Breast epithelium (tissue), 3 donors: ENCODE measurements around the gene KCNK2.

Experiments
- POLR2A ChIP-seq: fragments of 450-650 bp; IDR thresholded peaks from one replicate; pipeline ENCODE4 v1.6.1; 2016; ENCODE audit warnings: antibody characterized with exemption, mild to moderate bottlenecking, moderate library complexity
- POLR2AphosphoS5 ChIP-seq, 3 donors: sonication (generic); formaldehyde crosslinking; IDR thresholded peaks; one replicate each; pipeline ENCODE4 v1.6.1; 2017; ENCODE audit warnings: antibody characterized with exemption in 3 of 3

DNA sequence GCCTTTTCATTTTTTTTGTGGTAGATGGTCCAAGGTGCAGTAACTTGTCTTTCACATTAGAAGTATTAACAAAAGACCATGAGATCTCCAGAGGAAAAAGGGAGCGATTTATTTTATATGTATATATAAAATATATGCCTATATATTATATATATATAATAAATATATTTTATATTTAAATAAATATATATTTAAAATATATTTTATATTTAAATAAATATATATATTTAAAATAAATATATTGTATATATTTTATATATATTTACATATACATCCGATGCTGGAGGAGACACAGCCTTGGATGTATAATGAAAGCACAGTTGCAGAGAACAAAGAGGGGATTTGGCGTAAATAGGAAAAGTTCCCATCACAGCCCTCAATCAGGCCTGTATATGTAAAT lies 182.1 kb downstream of the KCNK2 start:
- no peak for TF ChIP-seq POLR2A
- TF ChIP-seq POLR2AphosphoS5 (IDR thresholded peaks at IDR 0.05): no peak
